HepG2 (cell line): ENCODE measurements around the gene ERBB3. TPM values are rescaled to one million over a fixed set of nuclear protein-coding genes. Genes with fewer than 3 reads are reported as not detected.
A peak's percentile ranks its signal among the peaks of the same experiment; 100 is the strongest.

ENCODE experiments used
- ATF7-NPFF ChIP-seq: sonication (generic); formaldehyde crosslinking; IDR thresholded peaks from 2 replicates; pipeline ENCODE4 v1.8.1; 2023; ENCODE audit warnings: mild to moderate bottlenecking, low read depth, missing genetic modification reagents, moderate library complexity
- CBFB ChIP-seq: sonication (generic); formaldehyde crosslinking; IDR thresholded peaks from 2 replicates; pipeline ENCODE4 v1.4.0; 2020; ENCODE audit warnings: missing genetic modification reagents
- DNMT3B ChIP-seq: conservative IDR thresholded peaks from 2 replicates; pipeline ENCODE4 v1.6.1; 2016; ENCODE audit warnings: missing biosample characterization, control low read depth
- FIP1L1 ChIP-seq: fragments of 200-400 bp; formaldehyde crosslinking; IDR thresholded peaks from 2 replicates; pipeline ENCODE4 v1.6.1; 2018; ENCODE audit warnings: low read depth, mild to moderate bottlenecking, low read length, moderate library complexity, borderline replicate concordance; ENCODE audit not compliant: insufficient read depth
- HNRNPK ChIP-seq: fragments of 200-400 bp; formaldehyde crosslinking; IDR thresholded peaks from 2 replicates; pipeline ENCODE4 v1.6.1; 2018; ENCODE audit warnings: low read length, low read depth, moderate library complexity, mild to moderate bottlenecking; ENCODE audit not compliant: poor library complexity, severe bottlenecking
- IRF9 ChIP-seq: sonication (generic); formaldehyde crosslinking; IDR thresholded peaks from 2 replicates; pipeline ENCODE4 v1.8.0; 2022; ENCODE audit warnings: missing genetic modification reagents, mild to moderate bottlenecking, borderline replicate concordance
- MXD3 ChIP-seq: IDR thresholded peaks from 2 replicates; pipeline ENCODE4 v1.6.1; 2016; ENCODE audit warnings: mild to moderate bottlenecking, missing biosample characterization, missing genetic modification reagents
- PAF1 ChIP-seq: IDR thresholded peaks from 2 replicates; pipeline ENCODE4 v1.6.1; 2016; ENCODE audit warnings: missing genetic modification reagents, missing compliant biosample characterization
- RNF219 ChIP-seq: sonication (generic); formaldehyde crosslinking; IDR thresholded peaks from 2 replicates; pipeline ENCODE4 v1.5.0; 2020; ENCODE audit warnings: mild to moderate bottlenecking, missing genetic modification reagents
- SSRP1 ChIP-seq: IDR thresholded peaks from 2 replicates; pipeline ENCODE4 v1.6.1; 2016; ENCODE audit warnings: control low read depth
- SUZ12 ChIP-seq: fragments of 150-350 bp; IDR thresholded peaks from 2 replicates; pipeline ENCODE4 v1.6.1; 2014; ENCODE audit warnings: low read depth, low read length
- TOPORS ChIP-seq: sonication (generic); formaldehyde crosslinking; IDR thresholded peaks from 2 replicates; pipeline ENCODE4 v1.8.0; 2023; ENCODE audit warnings: mild to moderate bottlenecking, missing genetic modification reagents
- ZNF18 ChIP-seq: sonication (generic); formaldehyde crosslinking; IDR thresholded peaks from 2 replicates; pipeline ENCODE4 v1.8.0; 2022; ENCODE audit warnings: mild to moderate bottlenecking, missing genetic modification reagents; ENCODE audit not compliant: insufficient replicate concordance
- ZNF362 ChIP-seq: sonication (generic); formaldehyde crosslinking; IDR thresholded peaks from 2 replicates; pipeline ENCODE4 v1.4.0; 2020; ENCODE audit warnings: missing genetic modification reagents, mild to moderate bottlenecking, borderline replicate concordance
- ZNF383 ChIP-seq: sonication (generic); formaldehyde crosslinking; IDR thresholded peaks from 2 replicates; pipeline ENCODE4 v1.4.0; 2020; ENCODE audit warnings: missing genetic modification reagents, mild to moderate bottlenecking, borderline replicate concordance
- ZNF468 ChIP-seq: sonication (generic); formaldehyde crosslinking; IDR thresholded peaks from 2 replicates; pipeline ENCODE4 v1.8.0; 2022; ENCODE audit warnings: mild to moderate bottlenecking, moderate library complexity, missing genetic modification reagents
- ZNF605 ChIP-seq: sonication (generic); formaldehyde crosslinking; IDR thresholded peaks from 2 replicates; pipeline ENCODE4 v1.8.0; 2022; ENCODE audit warnings: mild to moderate bottlenecking, missing genetic modification reagents
- ZNF644 ChIP-seq: IDR thresholded peaks from 2 replicates; pipeline ENCODE4 v1.6.1; 2016; ENCODE audit warnings: low read depth
- ZNF781 ChIP-seq: sonication (generic); formaldehyde crosslinking; IDR thresholded peaks from 2 replicates; pipeline ENCODE4 v1.5.1; 2020; ENCODE audit warnings: borderline replicate concordance, mild to moderate bottlenecking, missing genetic modification reagents; ENCODE audit errors: not compliant biosample characterization
- polyA plus RNA-seq, 8 experiments: library from polyadenylated mRNA; depleted of rRNA in 3 of 8; stranded (reverse) in 7 of 8; unstranded in 1 of 8; fragments of >200 nt; fragmentation: Illumina TruSeq in 4 of 8; extraction: Trizol in 4 of 8; gene quantifications; 2 replicates each; pipeline versions ENCODE4 v1.2.1 to v1.2.3, GENCODE V29; 2011 to 2016; ENCODE audit warnings: low read depth in 4 of 8, missing spikeins in 1 of 8, mixed read lengths in 1 of 8; ENCODE audit not compliant: insufficient read depth in 1 of 8
- total RNA-seq, 5 experiments: library from RNA; depleted of rRNA; stranded (reverse); fragments of >200 nt; fragmentation: Illumina TruSeq; extraction: Trizol; gene quantifications; 2 replicates each; pipeline ENCODE4 v1.2.3, GENCODE V29; 2016; ENCODE audit warnings: low read depth in 1 of 5

Gene ERBB3
- total and polyA plus RNA-seq, 2 of the 13 experiments (the other 11 are each of a cell fraction or from before 2014, with no cell fraction given): 93.6 to 358 TPM

- no peak for TF ChIP-seq DNMT3B
- peak; percentile 76 for TF ChIP-seq HNRNPK
- TF ChIP-seq CBFB (CRISPR knock-in tag): peak; percentile 70; the same call in 1 of the 2 replicates
- peak; percentile 70; the same call in 1 of the 2 replicates for TF ChIP-seq ZNF383
- TF ChIP-seq MXD3 (CRISPR knock-in tag): peak; percentile 83; the same call in 1 of the 2 replicates
- TF ChIP-seq ZNF781: peak; percentile 64
- TF ChIP-seq SSRP1 (CRISPR knock-in tag): no peak; the same call in none of the 2 replicates
- TF ChIP-seq FIP1L1: peak; percentile 92; the same call in 1 of the 2 replicates
- TF ChIP-seq TOPORS (CRISPR knock-in tag): peak; percentile 80
- peak; percentile 82; the same call in 1 of the 2 replicates for TF ChIP-seq ZNF605 (CRISPR knock-in tag)
- no peak; the same call in none of the 2 replicates for TF ChIP-seq PAF1 (CRISPR knock-in tag)
- TF ChIP-seq ZNF468 (CRISPR knock-in tag): no peak
- TF ChIP-seq RNF219 (CRISPR knock-in tag): no peak
- no peak for TF ChIP-seq ZNF362 (CRISPR knock-in tag)
- TF ChIP-seq ZNF644: no peak
- TF ChIP-seq SUZ12: peak; percentile 82
- peak; percentile 64 for TF ChIP-seq ZNF18 (CRISPR knock-in tag)
- peak; percentile 89 for TF ChIP-seq ATF7-NPFF (CRISPR knock-in tag)
- TF ChIP-seq IRF9 (CRISPR knock-in tag): peak; percentile 83; the same call in 1 of the 2 replicates
Observed at GRCh38 chr12:56104109-56104814, 24.3 kb downstream of the ERBB3 start, which contains the start of gene PA2G4 (continued).
